NAMALWA (cell line): ENCODE data around the gene IL17C.

Source experiments
- DNase-seq: peaks from one replicate; pipeline ENCODE4 v3.0.0-alpha.2; 2015; ENCODE audit warnings: low spot score

The IL17C gene

DNA sequence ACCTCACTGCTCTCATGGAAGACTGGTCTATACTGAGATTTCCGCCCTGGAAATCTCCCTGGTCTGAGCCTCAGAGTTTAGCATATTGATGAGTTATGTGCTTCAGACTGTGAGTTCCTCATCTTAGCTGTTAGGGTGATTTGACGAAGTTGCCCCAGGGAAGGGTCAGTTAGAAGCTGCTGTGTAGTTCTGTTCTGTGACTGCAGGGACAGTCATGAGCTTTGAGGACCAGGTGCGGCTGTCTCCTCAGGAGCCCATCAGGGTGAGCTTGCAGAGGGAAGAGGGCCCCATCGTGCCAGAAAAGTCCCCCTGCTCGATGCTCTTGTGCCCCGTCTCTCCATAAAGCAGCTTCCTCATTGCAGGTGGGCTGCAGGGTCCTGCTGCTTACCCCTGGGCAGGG lies 28.3 kb upstream of the IL17C start:
- DNase-seq: peak; percentile 46

DNA sequence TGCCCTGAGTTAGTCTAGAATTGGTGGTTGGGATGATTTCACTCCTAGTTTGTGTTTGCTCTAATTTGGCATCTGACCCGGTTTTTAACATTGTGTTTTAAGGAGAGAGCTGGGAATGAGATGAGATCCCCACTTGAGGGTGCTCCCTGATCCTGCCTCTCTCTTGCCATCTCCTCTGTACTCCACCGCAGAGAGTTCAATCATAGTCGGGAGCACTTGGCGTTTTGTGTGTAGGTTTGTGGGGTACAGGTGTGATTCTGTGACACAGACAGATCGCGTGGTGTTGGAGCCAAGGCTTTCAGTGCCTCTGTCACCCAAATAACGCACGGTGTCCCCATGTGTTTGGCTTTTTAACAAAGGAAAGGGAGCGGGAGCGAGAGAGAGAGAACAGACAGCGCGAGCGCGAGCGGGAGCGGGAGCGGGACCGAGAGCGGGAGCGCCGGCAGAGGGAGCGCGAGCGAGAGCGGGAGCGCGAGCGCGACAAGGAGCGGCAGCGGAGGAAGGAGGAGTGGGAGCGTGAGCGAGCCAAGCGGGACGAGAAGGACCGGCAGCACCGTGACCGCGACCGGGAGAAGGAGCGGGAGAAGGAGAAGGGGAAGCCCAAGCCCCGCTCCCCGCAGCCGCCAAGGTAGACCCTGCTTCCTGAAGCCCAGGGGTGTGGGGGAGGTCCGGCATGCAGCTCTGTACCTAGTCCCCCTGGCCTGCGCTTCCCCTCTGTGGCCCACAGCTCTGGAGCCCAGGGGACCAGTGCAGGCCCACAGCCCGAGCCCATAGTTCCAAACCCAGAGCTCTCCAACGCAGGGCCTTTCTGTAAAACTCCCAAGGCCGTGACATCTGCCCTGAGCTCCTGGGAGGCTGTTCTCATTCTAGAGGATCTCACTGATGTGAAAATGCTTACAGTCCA lies 27.2 kb upstream of the IL17C start:
- DNase-seq: no peak

GRCh38 chr16:88613293-88613692 lies 25.1 kb upstream of the IL17C start:
- DNase-seq: no peak

DNA sequence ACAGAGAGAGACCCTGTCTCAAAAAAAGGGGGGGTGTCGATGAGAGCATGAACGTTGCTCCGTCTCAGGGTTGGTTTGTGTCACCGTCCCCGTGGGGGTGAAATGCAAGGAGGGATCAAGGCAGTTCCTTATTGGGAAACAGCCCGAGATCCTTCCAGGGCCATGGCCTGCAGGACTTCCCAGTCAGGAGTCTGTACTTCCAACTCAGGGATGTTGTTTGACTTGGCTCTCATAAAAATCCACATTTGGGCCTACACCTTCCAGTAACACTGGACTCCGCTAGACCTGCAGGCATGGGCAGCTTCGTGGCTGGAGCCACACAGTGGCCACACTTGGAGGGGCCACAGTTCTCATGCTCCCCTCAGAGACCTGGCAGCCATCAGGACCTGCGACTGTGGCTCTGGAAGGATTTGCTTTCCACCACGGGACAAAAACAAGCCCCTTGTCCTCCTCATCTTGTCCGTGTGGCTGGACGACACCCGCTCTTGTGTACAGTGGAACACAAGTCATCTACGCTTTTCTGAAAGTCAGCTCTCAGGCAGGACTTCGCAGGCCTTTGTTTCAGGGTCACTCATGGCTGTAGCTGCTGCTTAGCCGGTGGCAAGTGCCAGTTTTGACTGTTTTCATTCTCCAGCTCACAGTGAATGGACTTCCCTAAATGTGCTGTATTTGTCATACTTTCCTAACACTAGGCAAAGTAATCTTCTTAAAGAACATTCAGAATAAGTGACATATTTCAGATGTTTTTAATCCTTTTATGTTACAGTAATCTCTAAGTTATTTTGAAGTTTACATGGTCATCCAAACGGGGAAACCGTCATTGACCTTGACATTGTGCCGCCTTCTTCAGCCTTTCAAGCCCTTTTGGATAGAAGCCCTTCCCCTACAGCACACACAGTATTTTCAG lies 24.2 kb upstream of the IL17C start:
- DNase-seq: no peak

DNA sequence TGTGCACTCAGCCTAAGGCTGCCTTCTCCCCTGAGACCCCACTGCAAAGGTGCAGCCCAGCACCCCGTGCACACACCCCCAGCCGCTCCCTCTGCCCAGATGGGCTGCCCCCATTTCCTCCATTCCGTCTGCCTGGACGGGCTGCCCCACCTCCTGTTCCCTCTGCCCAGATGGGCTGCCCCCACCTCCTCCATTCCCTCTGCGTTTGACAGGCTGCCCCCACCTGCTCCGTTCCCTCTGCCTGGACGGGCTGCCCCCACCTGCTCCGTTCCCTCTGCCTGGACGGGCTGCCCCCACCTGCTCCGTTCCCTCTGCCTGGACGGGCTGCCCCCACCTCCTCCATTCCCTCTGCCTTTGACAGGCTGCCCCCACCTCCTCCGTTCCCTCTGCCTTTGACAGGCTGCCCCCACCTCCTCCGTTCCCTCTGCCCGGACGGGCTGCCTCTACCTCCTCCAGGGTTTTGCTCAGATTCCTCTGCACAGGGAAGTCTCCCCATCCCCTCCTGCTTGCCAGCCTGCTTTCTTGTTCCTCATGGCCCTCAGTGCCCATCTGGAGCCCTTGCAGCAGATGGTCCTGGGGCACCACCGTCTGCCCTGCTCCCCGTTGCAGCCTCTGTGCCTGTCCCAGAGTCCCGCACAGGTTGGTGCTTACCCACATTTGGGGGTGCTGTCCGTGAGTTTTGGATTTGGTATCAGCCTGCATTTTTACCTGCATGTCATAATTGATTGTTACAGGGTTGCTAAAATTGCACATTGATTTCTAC lies 23.4 kb upstream of the IL17C start:
- no peak for DNase-seq

- DNase-seq: no peak
Observed at GRCh38 chr16:88616320-88616719, 22.1 kb upstream of the IL17C start.

DNA sequence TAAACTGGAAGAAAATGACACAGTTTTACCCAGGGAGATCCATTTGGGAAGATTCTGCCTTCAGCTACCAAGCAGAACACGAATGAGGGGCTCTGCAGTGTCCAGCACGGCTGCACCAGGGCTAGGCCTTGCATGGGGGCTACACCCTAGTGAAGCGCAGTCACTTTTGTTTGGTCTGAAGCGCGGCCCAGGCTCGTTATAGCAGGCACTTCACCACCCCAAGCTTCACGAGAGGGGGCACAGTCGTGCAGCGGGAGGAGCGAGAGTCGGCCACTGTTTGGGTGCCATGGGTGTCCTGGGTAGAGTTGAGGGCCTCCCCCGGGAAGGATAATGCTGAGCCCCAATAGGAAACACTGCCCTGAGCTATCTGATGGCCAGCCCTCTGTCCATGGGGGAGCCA lies 21.6 kb upstream of the IL17C start:
- no peak for DNase-seq

DNA sequence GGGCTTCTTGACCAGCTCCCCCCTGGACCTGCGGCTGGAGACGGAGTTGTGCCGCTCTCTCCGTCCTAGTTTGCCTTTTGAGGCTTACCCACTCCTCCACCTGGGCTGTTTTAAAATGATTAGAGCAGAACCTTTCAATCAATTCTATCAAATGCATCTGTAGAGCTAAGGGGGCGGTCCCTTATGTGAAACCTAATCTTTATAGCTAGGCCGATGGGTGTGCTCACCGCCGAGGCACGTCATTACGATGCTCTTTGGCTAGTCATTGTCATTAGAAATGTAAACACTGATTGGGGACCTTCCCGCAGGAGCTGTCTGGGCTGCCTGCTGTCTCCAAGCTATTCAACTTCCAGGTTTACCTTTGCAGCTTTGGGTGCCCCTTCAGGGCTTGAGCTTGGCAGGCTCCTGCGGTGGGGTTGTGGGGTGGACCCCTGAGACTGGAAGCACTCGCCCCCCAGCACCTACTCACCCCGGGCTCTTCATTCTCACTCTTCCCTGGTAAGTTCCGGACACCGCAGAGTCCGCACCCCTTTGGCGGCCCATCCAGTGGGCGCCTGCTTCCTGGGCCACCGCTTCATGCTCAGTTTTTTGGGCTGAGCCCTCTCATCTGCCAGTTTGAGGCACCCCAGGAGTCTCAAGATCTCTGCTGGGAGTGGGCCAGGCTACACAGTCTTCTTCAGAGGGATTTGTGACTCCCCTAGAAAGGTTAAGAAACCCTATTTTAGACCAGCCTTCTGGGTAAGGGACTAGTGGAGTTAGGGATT lies 20.9 kb upstream of the IL17C start:
- DNase-seq: no peak

GRCh38 chr16:88618182-88618955 lies 20.0 kb upstream of the IL17C start:
- no peak for DNase-seq

DNA sequence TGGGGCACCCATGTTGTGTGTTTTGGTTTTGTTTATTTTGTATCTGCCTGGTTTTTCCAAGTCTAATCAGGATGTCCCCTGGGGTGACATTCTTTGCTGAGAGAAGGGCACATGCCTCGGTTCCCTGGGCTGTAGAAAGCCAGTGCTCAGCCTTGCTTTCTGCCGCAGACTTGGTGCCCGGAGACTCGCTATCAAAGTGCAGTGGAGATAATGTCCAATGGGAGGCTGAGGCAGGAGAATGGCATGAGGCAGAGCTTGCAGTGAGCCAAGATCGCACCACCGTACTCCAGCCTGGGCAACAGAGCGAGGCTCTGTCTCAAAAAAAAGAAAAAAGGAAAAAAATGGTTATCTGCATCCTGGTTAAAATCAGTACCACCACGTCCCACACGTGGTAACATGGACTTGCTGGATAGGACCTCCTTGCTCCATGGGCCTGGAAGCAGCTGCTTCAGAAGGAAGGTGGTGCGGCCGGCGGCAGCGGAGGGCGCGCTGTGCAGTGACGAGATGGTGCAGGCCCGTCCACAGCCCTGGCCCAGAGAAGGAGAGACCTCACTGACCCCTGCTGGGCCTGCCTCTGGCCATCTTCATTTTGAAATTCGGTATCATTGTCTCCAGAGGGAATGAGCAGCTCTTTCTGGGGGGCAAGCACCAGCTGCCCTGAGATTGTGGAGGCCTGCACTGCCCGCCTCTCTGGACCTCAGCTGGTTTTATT lies 19.3 kb upstream of the IL17C start:
- no peak for DNase-seq

GRCh38 chr16:88619859-88620815 lies 18.2 kb upstream of the IL17C start:
- DNase-seq: no peak

- DNase-seq: no peak
Observed at GRCh38 chr16:88622125-88622524, 16.2 kb upstream of the IL17C start.

DNA sequence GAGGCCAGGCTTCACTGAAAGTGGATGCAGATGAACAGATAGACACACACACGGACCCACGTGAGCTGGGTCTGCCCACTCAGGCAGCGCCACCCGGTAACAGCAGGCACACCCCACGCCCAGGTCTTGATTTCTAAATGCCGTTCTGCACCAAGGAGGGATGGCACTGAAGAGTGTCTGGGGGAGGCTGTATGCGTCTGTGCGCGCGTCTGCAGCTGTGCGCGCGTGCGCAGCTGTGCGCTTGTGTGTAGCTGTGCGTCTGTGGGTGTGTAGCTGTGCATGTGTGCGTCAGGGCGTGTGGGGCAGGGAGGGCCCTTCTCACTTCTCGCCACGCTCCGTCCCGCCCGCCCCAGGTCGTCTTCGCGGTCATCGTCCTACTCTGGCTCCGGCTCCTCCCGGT lies 15.5 kb upstream of the IL17C start:
- DNase-seq: no peak

DNA sequence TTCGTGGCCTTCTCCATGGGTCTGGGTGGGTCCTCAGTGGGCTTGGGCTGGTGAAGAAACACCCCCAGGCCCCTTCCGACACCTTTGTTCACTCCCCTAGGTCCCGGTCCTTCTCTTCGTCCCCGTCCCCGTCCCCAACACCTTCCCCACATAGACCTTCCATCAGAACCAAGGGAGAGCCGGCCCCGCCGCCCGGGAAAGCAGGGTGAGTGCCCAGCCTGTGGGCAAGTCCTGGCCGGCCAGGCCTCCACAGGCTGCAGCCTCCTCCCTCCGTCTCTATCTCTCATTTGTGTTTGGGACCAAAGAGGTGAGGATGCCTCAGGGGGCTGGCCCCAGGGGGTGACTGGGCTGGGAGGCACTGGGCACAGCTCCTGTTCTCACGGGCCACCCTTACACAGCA lies 14.5 kb upstream of the IL17C start:
- no peak for DNase-seq

- DNase-seq: no peak
Observed at GRCh38 chr16:88624481-88624880, 13.9 kb upstream of the IL17C start.

GRCh38 chr16:88624977-88625576 lies 13.3 kb upstream of the IL17C start:
- no peak for DNase-seq

DNA sequence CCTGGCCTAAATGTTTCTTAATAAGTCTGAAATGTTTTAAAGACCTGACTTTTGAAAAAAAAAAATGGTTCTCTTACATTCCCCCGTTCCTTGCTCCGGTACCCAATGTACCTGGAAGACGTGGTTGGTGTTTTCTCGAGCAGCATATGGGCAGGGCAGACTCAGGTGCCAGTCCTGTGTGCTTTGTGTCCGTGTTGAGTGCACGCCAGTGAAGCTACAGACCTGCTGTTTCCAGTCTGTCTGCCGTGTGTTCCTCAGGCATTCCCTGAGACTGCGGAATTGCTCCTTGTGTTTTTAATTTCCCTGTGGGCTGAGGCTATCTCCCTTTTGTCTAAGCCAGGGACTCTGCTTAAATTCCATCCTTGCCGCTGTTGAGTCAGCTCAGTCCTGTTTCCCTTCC lies 11.7 kb upstream of the IL17C start:
- DNase-seq: no peak
